ENCODE measurements around the gene FUT2. TPM values are rescaled to one million over a fixed set of nuclear protein-coding genes. Genes with fewer than 3 reads are reported as not detected.

FUT2 gene
- total RNA-seq, 1 donor from 2014 or later, result 1.2 TPM

GRCh38 chr19:48696353-48697010, 711 bp downstream of the FUT2 start:
- intact Hi-C loops (cut with DNase I), result no loop called here
- H3K4me3 ChIP-seq, result peak overlapping the region; percentile 41
- H3K36me3 ChIP-seq, result peaks cover under 1% of the 10 kb centered on the region
- ATAC-seq (peak; percentile 47 to 58), DNase-seq (no peak)
- H3K9me3 ChIP-seq, result no peaks in the 10 kb centered on the region
- peak overlapping the region; percentile 46 for H3K27ac ChIP-seq
- H3K27me3 ChIP-seq (ENCODE audit: low read depth), result peaks cover 11% of the 10 kb centered on the region
- H3K4me1 ChIP-seq, result peaks cover 9% of the 10 kb centered on the region
- no peak for TF ChIP-seq CTCF (IDR thresholded peaks at IDR 0.05)

GRCh38 chr19:48698046-48698445, 2.3 kb downstream of the FUT2 start:
- peaks cover 7% of the 10 kb centered on the region for H3K36me3 ChIP-seq
- peaks cover 9% of the 10 kb centered on the region for H3K4me1 ChIP-seq
- TF ChIP-seq CTCF (IDR thresholded peaks at IDR 0.05), result no peak
- DNase-seq (no peak), ATAC-seq (peak; percentile 52 to 66)
- H3K4me3 ChIP-seq, result no peak overlapping the region
- no peaks in the 10 kb centered on the region for H3K9me3 ChIP-seq
- no peak overlapping the region for H3K27ac ChIP-seq
- intact Hi-C loops (cut with DNase I), result no loop called here
- H3K27me3 ChIP-seq (ENCODE audit: low read depth), result peaks cover 11% of the 10 kb centered on the region

GRCh38 chr19:48702701-48703100, 6.9 kb downstream of the FUT2 start:
- Histone ChIP-seq H3K27me3 (ENCODE audit: low read depth) (no peaks in the 10 kb centered on the region), H3K4me1 (no peaks in the 10 kb centered on the region), H3K9me3 (no peaks in the 10 kb centered on the region), H3K36me3 (peaks cover 7% of the 10 kb centered on the region), H3K27ac (no peak overlapping the region), H3K4me3 (no peak overlapping the region)
- DNase-seq (no peak), ATAC-seq (no peak)
- intact Hi-C loops (cut with DNase I), result no loop called here
- TF ChIP-seq CTCF (IDR thresholded peaks at IDR 0.05), result no peak

GRCh38 chr19:48703316-48703715, 7.5 kb downstream of the FUT2 start:
- Histone ChIP-seq H3K4me3 (no peak overlapping the region), H3K4me1 (no peaks in the 10 kb centered on the region), H3K9me3 (no peaks in the 10 kb centered on the region), H3K27me3 (ENCODE audit: low read depth) (no peaks in the 10 kb centered on the region), H3K27ac (no peak overlapping the region), H3K36me3 (peaks cover 7% of the 10 kb centered on the region)
- DNase-seq, result no peak
- no peak for ATAC-seq
- intact Hi-C loops (cut with DNase I), result no loop called here
- TF ChIP-seq CTCF (IDR thresholded peaks at IDR 0.05), result no peak

GRCh38 chr19:48705431-48705830, 9.7 kb downstream of the FUT2 start:
- ATAC-seq (no peak), DNase-seq (no peak)
- Histone ChIP-seq H3K36me3 (peaks cover 7% of the 10 kb centered on the region), H3K4me1 (no peaks in the 10 kb centered on the region), H3K4me3 (no peak overlapping the region), H3K9me3 (no peaks in the 10 kb centered on the region), H3K27ac (no peak overlapping the region), H3K27me3 (ENCODE audit: low read depth) (no peaks in the 10 kb centered on the region)
- TF ChIP-seq CTCF (IDR thresholded peaks at IDR 0.05), result no peak
- intact Hi-C loops (cut with DNase I), result no loop called here

All from lower lobe of right lung (tissue), 2 donors.